ENCODE data around the gene WDR31.
"Not testable (repeated sequence)": the region's sequence is repeated elsewhere in the genome, so short reads cannot be mapped to it uniquely, and the experiment has no call there.

WDR31 gene

GRCh38 chr9:113296796-113297558, 43.1 kb downstream of the WDR31 start:
- TF ChIP-seq CTCF (conservative IDR thresholded peaks at IDR 0.05), result no peak
- TF ChIP-seq ZFX (IDR thresholded peaks at IDR 0.05), result no peak
- no peak overlapping the region for H3K27ac ChIP-seq

- H3K27ac ChIP-seq, result not testable (repeated sequence)
These were observed 43.8 kb downstream of the WDR31 start for GRCh38 chr9:113296247-113296646.

GRCh38 chr9:113293285-113293878, 46.7 kb downstream of the WDR31 start:
- no peak overlapping the region for H3K27ac ChIP-seq
- no peak for TF ChIP-seq ZFX (IDR thresholded peaks at IDR 0.05)
- TF ChIP-seq CTCF (conservative IDR thresholded peaks at IDR 0.05), result no peak

- no peak overlapping the region for H3K27ac ChIP-seq
- TF ChIP-seq ZFX (IDR thresholded peaks at IDR 0.05), result no peak
- TF ChIP-seq CTCF (conservative IDR thresholded peaks at IDR 0.05), result no peak
These were observed 49.9 kb downstream of the WDR31 start for GRCh38 chr9:113290052-113290607.

- no peak overlapping the region for H3K27ac ChIP-seq
These were observed 51.0 kb downstream of the WDR31 start for GRCh38 chr9:113289091-113289490.

GRCh38 chr9:113281356-113281755, 58.7 kb downstream of the WDR31 start:
- TF ChIP-seq ZFX (IDR thresholded peaks at IDR 0.05) (no peak), CTCF (conservative IDR thresholded peaks at IDR 0.05) (no peak)
- no peak overlapping the region for H3K27ac ChIP-seq

More at GRCh38 chr9:113289091-113289490, 51.0 kb downstream of the WDR31 start:
- TF ChIP-seq ZFX (IDR thresholded peaks at IDR 0.05), result no peak
- TF ChIP-seq CTCF (conservative IDR thresholded peaks at IDR 0.05), result no peak

GRCh38 chr9:113278840-113279239, 61.2 kb downstream of the WDR31 start:
- no peak overlapping the region for H3K27ac ChIP-seq

More at GRCh38 chr9:113278840-113279239, 61.2 kb downstream of the WDR31 start:
- TF ChIP-seq ZFX (IDR thresholded peaks at IDR 0.05), result no peak
- TF ChIP-seq CTCF (conservative IDR thresholded peaks at IDR 0.05), result no peak

All from C4-2B (cell line).